ENCODE data around the gene CCDC85B. TPM values are rescaled to one million over a fixed set of nuclear protein-coding genes. Genes with fewer than 3 reads are reported as not detected.
A peak's percentile ranks its signal among the peaks of the same experiment; 100 is the strongest.

Gene CCDC85B
- total and polyA plus RNA-seq, 12 donors = 0.16 to 162 (median 58.4) TPM

DNA sequence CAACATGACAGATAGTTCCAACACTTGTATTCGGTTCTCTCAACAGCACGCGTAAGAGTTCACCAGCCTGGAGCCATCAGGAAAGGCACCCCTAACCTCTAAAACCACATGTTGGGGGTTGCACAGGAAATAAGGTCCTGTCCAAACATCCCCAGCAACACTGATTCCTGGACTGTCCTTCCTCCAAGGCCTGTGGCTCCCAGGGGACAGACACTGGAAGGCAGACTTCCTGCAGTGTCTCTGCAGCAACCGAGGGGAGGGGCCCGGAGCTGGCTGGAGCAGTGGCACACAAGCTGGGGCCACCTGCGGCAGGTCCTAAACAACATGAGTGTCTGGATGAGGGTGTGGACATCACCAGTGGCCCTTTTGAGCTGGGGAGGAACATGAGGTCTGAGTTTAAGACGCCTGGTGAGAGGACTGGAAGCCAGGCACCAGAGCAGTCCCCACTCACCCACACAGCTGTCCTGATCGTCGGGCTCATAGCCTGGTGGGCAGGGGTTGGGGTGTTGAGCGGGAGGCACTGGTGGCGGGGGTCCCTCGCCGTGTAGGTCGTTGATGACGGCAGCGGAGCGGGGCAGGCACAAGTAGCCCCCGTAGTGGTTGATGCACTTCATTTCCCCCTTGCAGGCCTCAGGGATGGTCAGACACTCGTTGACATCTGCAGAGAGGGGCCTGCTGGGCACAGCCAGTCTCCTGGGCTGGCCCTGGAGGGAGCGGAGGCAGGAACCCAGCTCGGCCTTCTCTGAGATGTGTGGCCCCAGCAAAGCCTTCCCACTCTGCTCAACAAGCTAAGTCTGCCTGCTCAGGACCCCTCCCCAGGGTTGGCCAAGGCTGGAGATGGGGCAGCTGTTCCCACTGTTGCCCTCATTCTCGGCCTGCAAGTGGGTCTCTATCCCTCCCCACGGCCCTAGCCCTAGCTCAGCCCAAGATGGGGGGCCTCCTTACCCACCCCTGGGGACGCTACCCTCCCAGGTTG lies 19.5 kb upstream of the CCDC85B start:
- Histone ChIP-seq H3K4me1 (replicated peaks in 1 of 2) (peaks cover 2 to 17% of the 10 kb centered on the region in 2 donors), H3K9me3 (replicated peaks in 1 of 3) (no peaks in the 10 kb centered on the region), H3K4me3 (peak overlapping the region in 1 of 4 donors; percentile 61), H3K36me3 (replicated peaks in 1 of 2) (peaks cover 0 to 30% of the 10 kb centered on the region in 2 donors), H3K27ac (peak overlapping the region in 3 of 5 donors; percentile 44 to 93 (median 86)), H3K27me3 (no peaks in the 10 kb centered on the region)
- WGBS, 4 donors = 65 to 81% (median 67%) methylated on average over 8 to 24 of the region's 24 CpGs
- peak in 2 of 7 donors; percentile 38 to 46 for DNase-seq
- no peak for TF ChIP-seq POLR2A (IDR thresholded peaks at IDR 0.05)
- TF ChIP-seq, protein P1, sequence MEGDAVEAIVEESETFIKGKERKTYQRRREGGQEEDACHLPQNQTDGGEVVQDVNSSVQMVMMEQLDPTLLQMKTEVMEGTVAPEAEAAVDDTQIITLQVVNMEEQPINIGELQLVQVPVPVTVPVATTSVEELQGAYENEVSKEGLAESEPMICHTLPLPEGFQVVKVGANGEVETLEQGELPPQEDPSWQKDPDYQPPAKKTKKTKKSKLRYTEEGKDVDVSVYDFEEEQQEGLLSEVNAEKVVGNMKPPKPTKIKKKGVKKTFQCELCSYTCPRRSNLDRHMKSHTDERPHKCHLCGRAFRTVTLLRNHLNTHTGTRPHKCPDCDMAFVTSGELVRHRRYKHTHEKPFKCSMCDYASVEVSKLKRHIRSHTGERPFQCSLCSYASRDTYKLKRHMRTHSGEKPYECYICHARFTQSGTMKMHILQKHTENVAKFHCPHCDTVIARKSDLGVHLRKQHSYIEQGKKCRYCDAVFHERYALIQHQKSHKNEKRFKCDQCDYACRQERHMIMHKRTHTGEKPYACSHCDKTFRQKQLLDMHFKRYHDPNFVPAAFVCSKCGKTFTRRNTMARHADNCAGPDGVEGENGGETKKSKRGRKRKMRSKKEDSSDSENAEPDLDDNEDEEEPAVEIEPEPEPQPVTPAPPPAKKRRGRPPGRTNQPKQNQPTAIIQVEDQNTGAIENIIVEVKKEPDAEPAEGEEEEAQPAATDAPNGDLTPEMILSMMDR (IDR thresholded peaks at IDR 0.05) = no peak
- intact Hi-C loops (cut with DNase I) = no loop called here

GRCh38 chr11:65871811-65872548 lies 18.5 kb upstream of the CCDC85B start:
- no peaks in the 10 kb centered on the region for H3K9me3 ChIP-seq (replicated peaks in 1 of 3)
- intact Hi-C loops (cut with DNase I) = no loop called here
- H3K4me3 ChIP-seq = peak overlapping the region in 2 of 4 donors; percentile 30 to 61
- no peak for TF ChIP-seq POLR2A (IDR thresholded peaks at IDR 0.05)
- TF ChIP-seq, protein P1 (IDR thresholded peaks at IDR 0.05) = no peak
- H3K4me1 ChIP-seq (replicated peaks in 1 of 2) = peaks cover 2 to 17% of the 10 kb centered on the region in 2 donors
- WGBS, 4 donors = 26 to 54% (median 44%) methylated on average over 3 to 26 of the region's 26 CpGs
- H3K27ac ChIP-seq = peak overlapping the region in 4 of 5 donors; percentile 44 to 93 (median 82)
- H3K27me3 ChIP-seq = no peaks in the 10 kb centered on the region
- DNase-seq = no peak
- H3K36me3 ChIP-seq (replicated peaks in 1 of 2) = peaks cover 0 to 20% of the 10 kb centered on the region in 2 donors

DNA sequence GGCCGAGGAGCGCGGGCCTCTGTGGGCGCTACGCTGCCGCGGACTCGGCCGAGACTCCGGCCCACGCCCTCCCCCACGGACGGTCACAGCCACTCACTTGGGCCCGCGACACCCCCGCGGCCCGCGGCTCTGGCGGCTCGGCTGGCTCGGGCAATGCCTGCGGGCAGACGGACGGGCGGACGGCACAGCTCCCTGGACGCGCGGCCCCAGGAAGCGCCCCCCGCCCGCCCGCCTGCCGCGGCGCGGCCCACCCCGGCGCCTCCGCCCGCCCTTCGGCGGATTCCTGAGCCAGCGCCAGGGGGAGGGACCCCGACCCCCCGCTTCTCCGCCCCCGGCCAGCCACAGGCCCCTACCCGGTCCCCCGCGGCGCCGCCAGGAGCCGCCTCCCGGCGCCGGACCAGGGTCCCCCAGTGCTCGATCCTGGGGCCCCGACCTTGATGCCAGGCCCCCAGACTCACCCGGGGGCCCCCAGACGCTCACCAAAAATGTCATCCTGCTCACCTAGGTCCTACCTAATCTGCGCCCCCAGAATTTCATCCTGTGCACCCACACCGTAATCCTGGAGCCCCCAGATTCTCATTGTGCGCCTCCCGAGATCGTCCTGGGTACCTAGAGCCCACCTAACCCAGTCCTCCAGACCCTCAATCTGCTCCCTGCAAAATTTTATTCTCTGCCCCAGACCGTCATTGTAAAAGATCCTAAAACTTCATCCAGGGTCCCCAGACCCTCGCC lies 17.7 kb upstream of the CCDC85B start, which contains the start of gene EFEMP2:
Gene EFEMP2 (minus strand): TSS at position 215 of the 732 bp plus-strand sequence. CDS start 446 bp downstream, outside the sequence.
- Histone ChIP-seq H3K27me3 (no peaks in the 10 kb centered on the region), H3K36me3 (replicated peaks in 1 of 2) (peaks cover 0 to 12% of the 10 kb centered on the region in 2 donors), H3K9me3 (replicated peaks in 1 of 3) (no peaks in the 10 kb centered on the region), H3K27ac (peak within 1 kb of the TSS in 4 of 5 donors; percentile 44 to 93 (median 82)), H3K4me3 (peak within 1 kb of the TSS in 3 of 4 donors; percentile 30 to 61 (median 45)), H3K4me1 (replicated peaks in 1 of 2) (peaks cover 2 to 17% of the 10 kb centered on the region in 2 donors)
- WGBS, 4 donors = 3 to 6% (median 4%) methylated on average over 6 to 69 of the region's 69 CpGs
- no peak for TF ChIP-seq POLR2A (IDR thresholded peaks at IDR 0.05)
- TF ChIP-seq, protein P1 (IDR thresholded peaks at IDR 0.05) = no peak
- intact Hi-C loops (cut with DNase I) = no loop called here
- DNase-seq = peak in 1 of 7 donors; percentile 52

All from adrenal gland (tissue), 12 donors.